HepG2 (cell line): Measurements from ENCODE around the gene C20orf204. TPM values are rescaled to one million over a fixed set of nuclear protein-coding genes. Genes with fewer than 3 reads are reported as not detected.

Experiments used
- CEBPB ChIP-seq: IDR thresholded peaks from 2 replicates; pipeline ENCODE4 v1.6.1; 2011; ENCODE audit warnings: low read depth, low read length, improper control_type of control experiment, borderline replicate concordance
- MTA1 ChIP-seq: sonication (generic); formaldehyde crosslinking; IDR thresholded peaks from 2 replicates; pipeline ENCODE4 v1.4.0; 2020; ENCODE audit warnings: missing genetic modification reagents, mild to moderate bottlenecking, borderline replicate concordance
- NFKBIZ ChIP-seq: IDR thresholded peaks from 2 replicates; pipeline ENCODE4 v1.6.1; 2018; ENCODE audit warnings: missing genetic modification reagents, missing compliant biosample characterization
- POLR2A ChIP-seq, 2 experiments: IDR thresholded peaks; 2 replicates each; pipeline ENCODE4 v1.6.1; 2011; ENCODE audit warnings: low read depth in 2 of 2, low read length in 2 of 2, mild to moderate bottlenecking in 1 of 2, moderate library complexity in 1 of 2; ENCODE audit not compliant: insufficient read depth in 1 of 2
- RERE ChIP-seq: IDR thresholded peaks from 2 replicates; pipeline ENCODE4 v1.6.1; 2016; ENCODE audit warnings: low read depth, missing genetic modification reagents, missing compliant biosample characterization
- ZC3H13 ChIP-seq: sonication (generic); formaldehyde crosslinking; IDR thresholded peaks from 2 replicates; pipeline ENCODE4 v1.8.1; 2023; ENCODE audit warnings: mild to moderate bottlenecking, missing genetic modification reagents, moderate library complexity
- ZNF138 ChIP-seq: sonication (generic); formaldehyde crosslinking; IDR thresholded peaks from 2 replicates; pipeline ENCODE4 v1.5.0; 2020; ENCODE audit warnings: mild to moderate bottlenecking, low read depth, missing genetic modification reagents
- ZNF275 ChIP-seq: sonication (generic); formaldehyde crosslinking; IDR thresholded peaks from 2 replicates; pipeline ENCODE4 v1.8.0; 2022; ENCODE audit warnings: missing genetic modification reagents, mild to moderate bottlenecking, inconsistent platforms, borderline replicate concordance
- ZNF343 ChIP-seq: sonication (generic); formaldehyde crosslinking; IDR thresholded peaks from 2 replicates; pipeline ENCODE4 v1.4.0; 2020; ENCODE audit warnings: mild to moderate bottlenecking, missing genetic modification reagents
- ZNF510 ChIP-seq: sonication (generic); formaldehyde crosslinking; IDR thresholded peaks from 2 replicates; pipeline ENCODE4 v1.4.0; 2020; ENCODE audit warnings: low read depth, mild to moderate bottlenecking, missing genetic modification reagents
- ZNF782 ChIP-seq: sonication (generic); formaldehyde crosslinking; IDR thresholded peaks from 2 replicates; pipeline ENCODE4 v1.4.0; 2020; ENCODE audit warnings: missing genetic modification reagents, mild to moderate bottlenecking, borderline replicate concordance
- polyA plus RNA-seq, 8 experiments: library from polyadenylated mRNA; depleted of rRNA in 3 of 8; stranded (reverse) in 7 of 8; unstranded in 1 of 8; fragments of >200 nt; fragmentation: Illumina TruSeq in 4 of 8; extraction: Trizol in 4 of 8; gene quantifications; 2 replicates each; pipeline versions ENCODE4 v1.2.1 to v1.2.3, GENCODE V29; 2011 to 2016; ENCODE audit warnings: low read depth in 4 of 8, missing spikeins in 1 of 8, mixed read lengths in 1 of 8; ENCODE audit not compliant: insufficient read depth in 1 of 8
- total RNA-seq, 5 experiments: library from RNA; depleted of rRNA; stranded (reverse); fragments of >200 nt; fragmentation: Illumina TruSeq; extraction: Trizol; gene quantifications; 2 replicates each; pipeline ENCODE4 v1.2.3, GENCODE V29; 2016; ENCODE audit warnings: low read depth in 1 of 5
- TF ChIP-seq, protein P1 (sequence below), 2 experiments: sonication (generic) in 1 of 2; formaldehyde crosslinking in 1 of 2; IDR thresholded peaks; 2 replicates each; pipeline versions ENCODE4 v1.4.0 to v1.6.1; 2016 to 2020; ENCODE audit warnings: borderline replicate concordance in 1 of 2, low read depth in 1 of 2, mild to moderate bottlenecking in 1 of 2, missing genetic modification reagents in 1 of 2
- TF ChIP-seq, protein P2 (sequence below): sonication (generic); formaldehyde crosslinking; IDR thresholded peaks from 2 replicates; pipeline ENCODE4 v1.5.0; 2020; ENCODE audit warnings: missing genetic modification reagents, mild to moderate bottlenecking, borderline replicate concordance
- TF ChIP-seq, protein P3 (sequence below): sonication (generic); formaldehyde crosslinking; IDR thresholded peaks from 2 replicates; pipeline ENCODE4 v1.4.0; 2020; ENCODE audit warnings: low read depth, mild to moderate bottlenecking, missing genetic modification reagents

C20orf204 gene
- total and polyA plus RNA-seq, 2 of the 13 experiments (the other 11 are each of a cell fraction or from before 2014, with no cell fraction given), result 22.1 to 80.0 TPM

GRCh38 chr20:64064145-64064698, 28.2 kb downstream of the C20orf204 start (continued):
- TF ChIP-seq, protein P1, sequence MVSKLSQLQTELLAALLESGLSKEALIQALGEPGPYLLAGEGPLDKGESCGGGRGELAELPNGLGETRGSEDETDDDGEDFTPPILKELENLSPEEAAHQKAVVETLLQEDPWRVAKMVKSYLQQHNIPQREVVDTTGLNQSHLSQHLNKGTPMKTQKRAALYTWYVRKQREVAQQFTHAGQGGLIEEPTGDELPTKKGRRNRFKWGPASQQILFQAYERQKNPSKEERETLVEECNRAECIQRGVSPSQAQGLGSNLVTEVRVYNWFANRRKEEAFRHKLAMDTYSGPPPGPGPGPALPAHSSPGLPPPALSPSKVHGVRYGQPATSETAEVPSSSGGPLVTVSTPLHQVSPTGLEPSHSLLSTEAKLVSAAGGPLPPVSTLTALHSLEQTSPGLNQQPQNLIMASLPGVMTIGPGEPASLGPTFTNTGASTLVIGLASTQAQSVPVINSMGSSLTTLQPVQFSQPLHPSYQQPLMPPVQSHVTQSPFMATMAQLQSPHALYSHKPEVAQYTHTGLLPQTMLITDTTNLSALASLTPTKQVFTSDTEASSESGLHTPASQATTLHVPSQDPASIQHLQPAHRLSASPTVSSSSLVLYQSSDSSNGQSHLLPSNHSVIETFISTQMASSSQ (IDR thresholded peaks at IDR 0.05; ENCODE audit: low read depth), result no peak
- TF ChIP-seq, protein P1 (CRISPR knock-in tag; IDR thresholded peaks at IDR 0.05; ENCODE audit: borderline replicate concordance), result peak; percentile 66
- TF ChIP-seq ZNF343 (CRISPR knock-in tag) (0 out of 2 replicates have a peak, but pooled peaks have one; percentile 55), ZNF782 (CRISPR knock-in tag) (0 out of 2 replicates have a peak, but pooled peaks have one; percentile 51), ZC3H13 (CRISPR knock-in tag) (peak; percentile 72; the same call in 1 of the 2 replicates), NFKBIZ (no peak), ZNF275 (CRISPR knock-in tag) (no peak), ZNF138 (CRISPR knock-in tag) (0 out of 2 replicates have a peak, but pooled peaks have one; percentile 56), POLR2A (IDR thresholded peaks at IDR 0.05; ENCODE audit: insufficient read depth in 1 of 2, low read depth in 2 of 2, low read length in 2 of 2) (no peak; a peak in 1 of 4 replicates), RERE (no peak), MTA1 (CRISPR knock-in tag) (peak; percentile 75), ZNF510 (0 out of 2 replicates have a peak, but pooled peaks have one; percentile 58), CEBPB (no peak)
- TF ChIP-seq, protein P2, sequence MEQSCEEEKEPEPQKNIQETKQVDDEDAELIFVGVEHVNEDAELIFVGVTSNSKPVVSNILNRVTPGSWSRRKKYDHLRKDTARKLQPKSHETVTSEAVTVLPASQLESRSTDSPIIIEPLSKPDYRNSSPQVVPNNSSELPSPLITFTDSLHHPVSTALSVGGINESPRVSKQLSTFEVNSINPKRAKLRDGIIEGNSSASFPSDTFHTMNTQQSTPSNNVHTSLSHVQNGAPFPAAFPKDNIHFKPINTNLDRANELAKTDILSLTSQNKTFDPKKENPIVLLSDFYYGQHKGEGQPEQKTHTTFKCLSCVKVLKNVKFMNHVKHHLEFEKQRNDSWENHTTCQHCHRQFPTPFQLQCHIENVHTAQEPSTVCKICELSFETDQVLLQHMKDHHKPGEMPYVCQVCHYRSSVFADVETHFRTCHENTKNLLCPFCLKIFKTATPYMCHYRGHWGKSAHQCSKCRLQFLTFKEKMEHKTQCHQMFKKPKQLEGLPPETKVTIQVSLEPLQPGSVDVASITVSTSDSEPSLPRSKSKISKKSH, result no peak
- TF ChIP-seq, protein P3, sequence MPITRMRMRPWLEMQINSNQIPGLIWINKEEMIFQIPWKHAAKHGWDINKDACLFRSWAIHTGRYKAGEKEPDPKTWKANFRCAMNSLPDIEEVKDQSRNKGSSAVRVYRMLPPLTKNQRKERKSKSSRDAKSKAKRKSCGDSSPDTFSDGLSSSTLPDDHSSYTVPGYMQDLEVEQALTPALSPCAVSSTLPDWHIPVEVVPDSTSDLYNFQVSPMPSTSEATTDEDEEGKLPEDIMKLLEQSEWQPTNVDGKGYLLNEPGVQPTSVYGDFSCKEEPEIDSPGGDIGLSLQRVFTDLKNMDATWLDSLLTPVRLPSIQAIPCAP, result peak; percentile 64; the same call in 1 of the 2 replicates
